ENCODE results near the gene RGS1.
A peak's percentile ranks its signal among the peaks of the same experiment; 100 is the strongest.
"Not testable (repeated sequence)": the region's sequence is repeated elsewhere in the genome, so short reads cannot be mapped to it uniquely, and the experiment has no call there.

Gene RGS1, protein sequence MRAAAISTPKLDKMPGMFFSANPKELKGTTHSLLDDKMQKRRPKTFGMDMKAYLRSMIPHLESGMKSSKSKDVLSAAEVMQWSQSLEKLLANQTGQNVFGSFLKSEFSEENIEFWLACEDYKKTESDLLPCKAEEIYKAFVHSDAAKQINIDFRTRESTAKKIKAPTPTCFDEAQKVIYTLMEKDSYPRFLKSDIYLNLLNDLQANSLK

GRCh38 chr1:192575499-192576189 is at the start of gene RGS1:
TSS of gene RGS1 (plus strand) at chr1:192575773. CDS start at chr1:192575793, 20 bp downstream.
- no peak for DNase-seq (ENCODE audit: low read depth, low spot score)

- DNase-seq (ENCODE audit: low read depth, low spot score): no peak
Observed at GRCh38 chr1:192527111-192527795, 48.3 kb upstream of the RGS1 start.

DNA sequence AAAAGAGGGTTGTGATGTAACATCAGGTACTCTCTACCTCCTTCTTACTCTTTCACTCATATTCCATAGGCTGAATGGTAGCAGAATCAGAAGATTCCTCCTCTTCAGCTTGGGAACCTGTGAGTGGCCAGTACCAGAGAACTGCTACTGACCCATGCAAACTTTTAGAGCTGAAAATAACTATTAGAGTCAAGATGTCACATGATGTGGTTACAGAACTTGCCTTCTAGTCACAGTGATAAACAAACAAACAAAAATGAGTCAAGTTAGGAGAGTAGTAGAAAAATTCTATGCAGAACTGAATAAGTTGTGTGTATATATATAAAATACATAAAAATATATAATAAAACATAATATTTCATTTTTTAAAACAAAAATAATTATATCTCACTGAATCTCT is 47.6 kb upstream of the RGS1 start:
- DNase-seq (ENCODE audit: low read depth, low spot score): no peak

- DNase-seq (ENCODE audit: low read depth, low spot score): no peak
Observed at GRCh38 chr1:192529031-192529755, 46.4 kb upstream of the RGS1 start.

- DNase-seq (ENCODE audit: low read depth, low spot score): no peak
Observed at GRCh38 chr1:192529811-192530210, 45.8 kb upstream of the RGS1 start.

GRCh38 chr1:192530254-192530653 is 45.3 kb upstream of the RGS1 start:
- DNase-seq (ENCODE audit: low read depth, low spot score): no peak

DNA sequence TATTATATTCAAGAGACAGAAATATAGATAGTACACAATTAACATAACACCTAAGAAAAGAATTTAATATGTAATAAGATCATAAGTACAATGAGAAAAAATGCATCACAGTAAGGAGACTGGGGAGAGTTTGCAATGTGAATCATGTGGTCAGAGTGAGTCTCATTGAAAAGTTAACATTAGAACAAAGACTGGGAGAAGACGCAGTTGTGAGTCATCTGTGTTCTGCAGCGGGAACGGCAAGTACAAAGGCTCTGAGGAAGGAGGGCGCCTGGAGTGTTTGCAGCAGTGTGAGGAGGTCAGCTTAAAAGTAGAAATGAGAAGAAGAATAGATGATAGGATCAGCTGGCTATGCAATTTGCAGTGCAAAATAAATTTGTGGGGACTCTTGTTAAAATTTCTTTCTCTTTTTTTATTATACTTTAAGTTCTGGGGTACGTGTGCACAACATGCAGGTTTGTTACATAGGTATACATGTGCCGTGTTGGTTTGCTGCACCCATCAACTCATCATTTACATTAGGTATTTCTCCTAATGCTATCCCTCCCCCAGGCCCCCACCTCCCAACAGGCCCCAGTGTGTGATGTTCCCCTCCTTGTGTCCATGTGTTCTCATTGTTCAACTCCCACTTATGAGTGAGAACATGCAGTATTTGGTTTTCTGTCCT is 44.4 kb upstream of the RGS1 start:
- not testable (repeated sequence) for DNase-seq (ENCODE audit: low read depth, low spot score)

GRCh38 chr1:192534666-192535065 is 40.9 kb upstream of the RGS1 start:
- DNase-seq (ENCODE audit: low read depth, low spot score): no peak

- no peak for DNase-seq (ENCODE audit: low read depth, low spot score)
Observed at GRCh38 chr1:192535916-192536664, 39.5 kb upstream of the RGS1 start.

GRCh38 chr1:192538407-192539296 is 36.9 kb upstream of the RGS1 start:
- no peak for DNase-seq (ENCODE audit: low read depth, low spot score)

DNA sequence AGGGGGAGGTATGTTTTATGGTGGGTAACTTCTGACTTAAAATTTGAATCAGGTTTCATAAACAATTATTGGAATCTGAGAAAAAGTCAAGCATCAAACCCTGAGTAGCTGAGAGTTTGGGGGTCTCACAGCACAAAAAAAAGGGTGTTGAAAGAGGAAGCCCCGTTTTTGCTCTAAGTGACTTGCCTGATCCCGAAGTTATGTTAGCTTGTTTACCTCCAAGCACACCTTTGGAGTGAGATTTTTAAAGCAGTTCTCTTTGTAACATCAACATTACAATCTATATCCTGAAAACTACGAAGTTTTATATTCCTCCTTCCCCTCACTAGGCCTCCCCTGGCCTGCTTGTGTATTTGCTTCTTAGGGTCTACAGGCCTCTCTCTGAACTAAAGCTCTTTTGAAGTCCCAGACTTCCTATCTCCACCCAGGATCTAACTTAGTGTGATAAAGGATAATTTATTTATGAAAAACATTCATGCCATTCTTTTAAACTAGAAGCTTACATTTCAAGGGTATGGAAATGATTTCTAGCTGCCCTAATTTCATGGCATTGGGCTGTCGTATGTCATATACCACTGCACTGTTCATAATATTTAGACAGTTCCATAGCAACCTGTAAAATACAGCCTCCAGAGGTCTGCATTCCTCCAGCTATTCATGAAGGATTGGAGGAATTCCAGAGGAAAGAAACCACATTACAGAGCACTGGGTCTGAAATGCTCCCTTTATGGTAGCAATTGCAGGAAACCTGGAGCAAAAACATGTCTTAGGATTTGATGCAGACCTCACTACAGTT is 36.1 kb upstream of the RGS1 start:
- DNase-seq (ENCODE audit: low read depth, low spot score): peak; percentile 28

GRCh38 chr1:192543445-192543844 is 32.1 kb upstream of the RGS1 start:
- DNase-seq (ENCODE audit: low read depth, low spot score): no peak

DNA sequence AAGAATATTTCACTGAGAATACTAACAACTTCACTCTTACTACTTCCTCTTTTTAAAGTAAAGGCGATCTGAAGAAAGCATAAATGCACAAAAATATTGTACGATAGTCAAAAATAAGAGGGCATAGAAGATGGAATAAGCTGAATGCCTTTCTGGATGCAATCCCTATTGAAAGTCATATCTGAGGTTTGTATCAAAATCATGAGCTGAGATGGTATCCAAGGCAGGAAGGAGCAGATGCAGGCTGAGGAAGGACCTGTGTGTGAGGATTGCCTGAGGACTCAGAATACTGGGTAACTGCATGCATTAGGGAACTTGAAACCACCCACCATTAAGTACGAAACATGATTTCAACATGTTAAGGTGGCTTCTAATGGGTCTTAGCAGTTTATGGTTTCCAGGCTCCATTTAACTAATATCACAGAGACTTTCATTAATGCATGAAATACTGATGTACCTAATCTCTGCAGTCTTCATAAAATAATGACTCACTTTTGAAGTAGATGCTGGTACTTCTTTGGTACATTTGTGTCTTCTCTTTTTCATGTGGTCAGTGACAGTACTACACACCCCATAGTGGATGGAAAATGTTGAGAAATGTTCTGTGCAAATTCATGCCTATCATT is 29.6 kb upstream of the RGS1 start:
- no peak for DNase-seq (ENCODE audit: low read depth, low spot score)

- DNase-seq (ENCODE audit: low read depth, low spot score): no peak
Observed at GRCh38 chr1:192546596-192547190, 28.9 kb upstream of the RGS1 start.

DNA sequence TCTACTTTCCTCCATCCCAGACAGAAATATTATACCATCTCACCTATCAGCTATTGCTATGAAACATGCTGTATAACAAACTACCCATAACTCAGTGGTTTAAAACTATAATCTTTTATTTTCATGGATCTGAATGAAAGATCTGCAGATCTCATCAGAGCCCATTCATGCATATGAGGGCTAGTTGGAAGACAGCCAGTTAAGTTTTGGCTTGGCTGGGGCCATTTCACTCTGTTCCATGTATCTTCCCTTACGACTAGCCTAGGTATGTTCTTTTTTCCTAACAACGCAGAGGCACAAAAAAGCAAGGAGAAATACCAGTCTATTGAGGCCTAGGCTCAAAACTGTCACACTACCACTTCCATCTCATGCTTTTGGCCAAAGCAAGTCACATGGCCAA is 28.1 kb upstream of the RGS1 start:
- DNase-seq (ENCODE audit: low read depth, low spot score): no peak

GRCh38 chr1:192549937-192550336 is 25.6 kb upstream of the RGS1 start:
- DNase-seq (ENCODE audit: low read depth, low spot score): no peak

DNA sequence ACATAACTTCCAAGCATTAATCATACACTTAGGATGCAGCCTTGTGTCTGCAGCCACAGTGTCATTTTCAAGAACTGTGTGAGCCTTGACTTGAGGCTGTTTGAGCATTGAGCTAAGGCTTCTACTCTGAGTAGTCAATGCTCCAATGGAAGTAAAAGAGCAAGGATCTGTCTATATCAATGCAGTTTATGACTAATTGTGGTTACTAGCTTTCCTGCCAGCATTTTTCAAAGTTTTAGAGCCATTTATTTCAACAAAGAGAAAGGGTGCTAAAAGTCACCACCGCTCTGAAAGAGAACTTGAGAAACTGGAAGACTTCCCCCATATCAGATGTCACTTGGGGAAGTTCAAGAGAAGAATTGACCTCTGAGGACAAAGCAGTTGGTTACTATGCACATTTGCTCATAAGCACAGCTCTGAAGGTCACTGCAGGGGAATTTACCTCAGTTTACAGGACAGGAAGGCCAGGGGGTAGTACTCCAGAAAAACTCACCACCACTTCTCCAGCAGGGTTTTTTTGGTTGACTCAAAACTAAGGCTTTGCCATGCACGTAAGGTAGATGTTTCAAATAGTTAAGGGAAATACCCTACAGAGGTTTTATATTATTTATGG is 24.5 kb upstream of the RGS1 start:
- DNase-seq (ENCODE audit: low read depth, low spot score): no peak

DNA sequence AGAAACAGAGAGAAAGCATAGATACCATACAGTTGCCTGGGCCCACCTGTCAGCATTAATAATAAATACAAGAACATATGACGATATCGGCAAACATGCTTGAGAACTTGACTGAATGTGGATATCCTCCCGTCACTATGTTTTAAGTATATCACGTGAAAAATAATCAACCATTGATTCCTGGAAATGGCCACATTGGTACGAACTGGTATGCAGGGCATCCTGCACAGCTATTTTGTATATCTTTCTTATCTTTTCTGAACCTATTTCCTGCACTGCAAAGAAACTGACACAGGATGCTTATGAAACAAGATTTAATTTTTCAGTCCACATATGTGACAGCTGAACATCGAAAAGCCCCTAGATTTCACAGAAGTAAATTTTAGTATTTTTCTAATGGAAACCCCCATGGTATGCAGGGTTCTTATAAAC is 22.8 kb upstream of the RGS1 start:
- DNase-seq (ENCODE audit: low read depth, low spot score): no peak
